Subcutaneous adipose tissue (tissue), 4 donors: ENCODE measurements around the gene HSDL1. TPM values are rescaled to one million over a fixed set of nuclear protein-coding genes. Genes with fewer than 3 reads are reported as not detected.

Source experiments
- CTCF ChIP-seq: fragments of 450-650 bp; IDR thresholded peaks from one replicate; pipeline ENCODE4 v1.5.1; 2016; ENCODE audit warnings: low read depth, mild to moderate bottlenecking, control low read depth, antibody characterized with exemption, moderate library complexity
- total RNA-seq, 4 donors: library from RNA; depleted of rRNA; stranded (reverse); fragments of >200 nt; gene quantifications; one replicate each; pipeline ENCODE4 v1.1.0, GENCODE V29; 2016

The HSDL1 gene
- total RNA-seq = 10 to 100 TPM; 13.9 to 23.3 (median 20.6) TPM

- TF ChIP-seq CTCF = no peak
Observed at GRCh38 chr16:84144859-84145639, at the start of gene HSDL1, which contains the start of gene DNAAF1. TSS of gene HSDL1 (minus strand) at chr16:84145177. CDS start at chr16:84131321, 13,856 bp downstream. TSS of gene DNAAF1 (plus strand) at chr16:84145308. CDS start at chr16:84145441, 133 bp downstream.

GRCh38 chr16:84194018-84194417 is 49.0 kb upstream of the HSDL1 start:
- no peak for TF ChIP-seq CTCF

GRCh38 chr16:84193480-84193879 is 48.5 kb upstream of the HSDL1 start:
- no peak for TF ChIP-seq CTCF

GRCh38 chr16:84191466-84191865 is 46.5 kb upstream of the HSDL1 start:
- no peak for TF ChIP-seq CTCF

- TF ChIP-seq CTCF = no peak
Observed at GRCh38 chr16:84190731-84191388, 45.9 kb upstream of the HSDL1 start, which contains the start of gene ADAD2. TSS of gene ADAD2 (plus strand) at chr16:84191157. CDS start at chr16:84191231, 74 bp downstream.

GRCh38 chr16:84186685-84187437 is 41.9 kb upstream of the HSDL1 start, which contains the start of gene TAF1C:
TSS of gene TAF1C (minus strand) at chr16:84187057. CDS start at chr16:84184988, 2,069 bp downstream.
- no peak for TF ChIP-seq CTCF
